DMS 273 (cell line): ENCODE measurements around the gene RPS19.
"Not testable (repeated sequence)": the region's sequence is repeated elsewhere in the genome, so short reads cannot be mapped to it uniquely, and the experiment has no call there.

Source experiments
- DNase-seq: peaks from one replicate; lab custom pipeline; 2025; ENCODE audit not compliant: unreplicated experiment; lab: John Stamatoyannopoulos, UW

RPS19 gene

GRCh38 chr19:41912899-41913537 lies 53.0 kb downstream of the RPS19 start:
- DNase-seq: peak; percentile 57

GRCh38 chr19:41913538-41914423 lies 53.7 kb downstream of the RPS19 start:
- DNase-seq: no peak

GRCh38 chr19:41914424-41914834 lies 54.4 kb downstream of the RPS19 start:
- DNase-seq: not testable (repeated sequence)

GRCh38 chr19:41915021-41915775 lies 55.1 kb downstream of the RPS19 start:
- no peak for DNase-seq

GRCh38 chr19:41915776-41916414 lies 55.8 kb downstream of the RPS19 start:
- DNase-seq: no peak

- peak; percentile 51 for DNase-seq
These were observed 57.6 kb downstream of the RPS19 start for GRCh38 chr19:41917676-41918075.

- DNase-seq: no peak
These were observed 58.0 kb downstream of the RPS19 start for GRCh38 chr19:41918095-41918494.

GRCh38 chr19:41918653-41919244 lies 58.7 kb downstream of the RPS19 start:
- DNase-seq: no peak

GRCh38 chr19:41919948-41920712 lies 60.1 kb downstream of the RPS19 start:
- no peak for DNase-seq

GRCh38 chr19:41920882-41921576 lies 61.0 kb downstream of the RPS19 start:
- DNase-seq: no peak

- DNase-seq: peak; percentile 28
These were observed 61.8 kb downstream of the RPS19 start for GRCh38 chr19:41921577-41922576.
